Neural progenitor cell (in vitro differentiated cells): ENCODE results near the gene PIP4K2A. TPM values are rescaled to one million over a fixed set of nuclear protein-coding genes. Genes with fewer than 3 reads are reported as not detected.
A peak's percentile ranks its signal among the peaks of the same experiment; 100 is the strongest.

Source experiments
- DNase-seq: peaks from one replicate; pipeline ENCODE4 v3.0.0-alpha.2; 2016; ENCODE audit warnings: low spot score
- H2AFZ ChIP-seq: fragments of 200-600 bp; sonication (generic); replicated peaks from 2 replicates; pipeline ENCODE4 v1.6.1; 2016; ENCODE audit warnings: antibody characterized with exemption
- H3F3A ChIP-seq: fragments of 200-600 bp; sonication (generic); 2 replicates; pipeline ENCODE4 v1.6.1; 2016; ENCODE audit warnings: antibody characterized with exemption, low read depth
- H3K27ac ChIP-seq: fragments of 200-600 bp; sonication (generic); 2 replicates; pipeline ENCODE4 v1.5.1; 2016; ENCODE audit warnings: mild to moderate bottlenecking
- H3K27me3 ChIP-seq: fragments of 200-600 bp; sonication (generic); 2 replicates; pipeline ENCODE4 v1.6.1; 2016; ENCODE audit warnings: mild to moderate bottlenecking, moderate library complexity
- H3K36me3 ChIP-seq: fragments of 200-600 bp; sonication (generic); 2 replicates; pipeline ENCODE4 v1.5.1; 2016
- H3K4me1 ChIP-seq: fragments of 200-600 bp; sonication (generic); 2 replicates; pipeline ENCODE4 v1.6.1; 2016; ENCODE audit warnings: mixed run types
- H3K4me2 ChIP-seq: fragments of 200-600 bp; sonication (generic); 2 replicates; pipeline ENCODE4 v1.6.1; 2016
- H3K4me3 ChIP-seq: fragments of 200-600 bp; sonication (generic); 2 replicates; pipeline ENCODE4 v1.5.1; 2016
- H3K79me2 ChIP-seq: fragments of 200-600 bp; sonication (generic); 2 replicates; pipeline ENCODE4 v1.6.1; 2016; ENCODE audit warnings: low read depth
- H3K9ac ChIP-seq: fragments of 200-600 bp; sonication (generic); 2 replicates; pipeline ENCODE4 v1.6.1; 2016
- H3K9me3 ChIP-seq: fragments of 200-600 bp; sonication (generic); 2 replicates; pipeline ENCODE4 v1.5.1; 2016; ENCODE audit warnings: low read depth
- H4K20me1 ChIP-seq: fragments of 200-600 bp; sonication (generic); 2 replicates; pipeline ENCODE4 v1.6.1; 2016; ENCODE audit warnings: low read depth
- H3K27ac Mint-ChIP-seq: 3 replicates; pipeline ENCODE4 v1.8.0; 2021; ENCODE audit warnings: mixed read lengths
- H3K27me3 Mint-ChIP-seq: 2 replicates; pipeline ENCODE4 v1.8.0; 2022; ENCODE audit warnings: low read depth, mild to moderate bottlenecking, inconsistent platforms, moderate library complexity, mixed read lengths; ENCODE audit not compliant: insufficient read depth
- H3K36me3 Mint-ChIP-seq: 3 replicates; pipeline ENCODE4 v1.8.0; 2021; ENCODE audit warnings: mixed read lengths
- H3K4me1 Mint-ChIP-seq: 3 replicates; pipeline ENCODE4 v1.8.0; 2021; ENCODE audit warnings: mixed read lengths
- H3K4me3 Mint-ChIP-seq: 3 replicates; pipeline ENCODE4 v1.8.0; 2021; ENCODE audit warnings: mild to moderate bottlenecking, moderate library complexity, mixed read lengths
- H3K9me3 Mint-ChIP-seq: 3 replicates; pipeline ENCODE4 v1.8.0; 2020; ENCODE audit warnings: mixed read lengths
- EZH2 ChIP-seq: fragments of 200-600 bp; sonication (generic); IDR thresholded peaks from 2 replicates; pipeline ENCODE4 v1.6.1; 2017; ENCODE audit warnings: antibody characterized with exemption, mild to moderate bottlenecking, moderate library complexity
- EZH2phosphoT487 ChIP-seq: fragments of 200-600 bp; sonication (generic); IDR thresholded peaks from 2 replicates; pipeline ENCODE4 v1.6.1; 2017; ENCODE audit warnings: antibody characterized with exemption
- total RNA-seq: library from RNA; depleted of rRNA; stranded (reverse); fragments of >200 nt; gene quantifications from 2 replicates; pipeline ENCODE4 v1.2.3, GENCODE V29; 2015; ENCODE audit warnings: low replicate concordance
- TF ChIP-seq, protein P1 (sequence below): fragments of 200-600 bp; sonication (generic); IDR thresholded peaks from 2 replicates; pipeline ENCODE4 v1.5.1; 2017; ENCODE audit warnings: antibody characterized with exemption, mild to moderate bottlenecking

PIP4K2A gene
- total RNA-seq, 1 donor from 2014 or later = 37.6 TPM

DNA sequence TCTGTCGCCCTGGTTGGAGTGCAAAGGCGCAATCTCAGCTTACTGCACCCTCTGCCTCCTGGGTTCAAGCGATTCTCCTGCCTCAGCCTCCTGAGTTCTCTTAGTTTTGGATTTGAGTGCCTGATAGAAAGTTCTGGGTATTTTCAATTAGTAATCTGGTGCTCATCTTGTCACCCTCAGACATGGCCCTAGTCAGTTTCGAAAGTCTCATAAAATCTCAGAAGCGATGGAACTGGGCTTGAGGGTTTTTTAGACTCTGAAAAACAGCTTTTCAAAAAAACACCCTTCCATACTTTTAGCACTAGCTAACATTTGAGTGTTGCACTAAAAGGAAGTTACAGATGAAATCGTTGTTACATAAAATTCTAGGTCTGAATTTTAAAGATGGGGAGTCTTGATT, 9.4 kb upstream of the PIP4K2A start:
- H3K4me1 ChIP-seq = no peaks in the 10 kb centered on the region
- no peak overlapping the region for H3K4me3 Mint-ChIP-seq
- no peak overlapping the region for H2AFZ ChIP-seq
- no peak overlapping the region for H3K4me2 ChIP-seq
- H3K27me3 Mint-ChIP-seq = no peaks in the 10 kb centered on the region
- no peaks in the 10 kb centered on the region for H3K79me2 ChIP-seq
- no peak overlapping the region for H3K27ac ChIP-seq
- no peaks in the 10 kb centered on the region for H3K27me3 ChIP-seq
- H3K36me3 ChIP-seq = no peaks in the 10 kb centered on the region
- H3K4me1 Mint-ChIP-seq = no peaks in the 10 kb centered on the region
- no peak overlapping the region for H3K4me3 ChIP-seq
- no peak overlapping the region for H3K9ac ChIP-seq
- no peak for TF ChIP-seq EZH2
- TF ChIP-seq EZH2phosphoT487 = no peak
- TF ChIP-seq, protein P1, sequence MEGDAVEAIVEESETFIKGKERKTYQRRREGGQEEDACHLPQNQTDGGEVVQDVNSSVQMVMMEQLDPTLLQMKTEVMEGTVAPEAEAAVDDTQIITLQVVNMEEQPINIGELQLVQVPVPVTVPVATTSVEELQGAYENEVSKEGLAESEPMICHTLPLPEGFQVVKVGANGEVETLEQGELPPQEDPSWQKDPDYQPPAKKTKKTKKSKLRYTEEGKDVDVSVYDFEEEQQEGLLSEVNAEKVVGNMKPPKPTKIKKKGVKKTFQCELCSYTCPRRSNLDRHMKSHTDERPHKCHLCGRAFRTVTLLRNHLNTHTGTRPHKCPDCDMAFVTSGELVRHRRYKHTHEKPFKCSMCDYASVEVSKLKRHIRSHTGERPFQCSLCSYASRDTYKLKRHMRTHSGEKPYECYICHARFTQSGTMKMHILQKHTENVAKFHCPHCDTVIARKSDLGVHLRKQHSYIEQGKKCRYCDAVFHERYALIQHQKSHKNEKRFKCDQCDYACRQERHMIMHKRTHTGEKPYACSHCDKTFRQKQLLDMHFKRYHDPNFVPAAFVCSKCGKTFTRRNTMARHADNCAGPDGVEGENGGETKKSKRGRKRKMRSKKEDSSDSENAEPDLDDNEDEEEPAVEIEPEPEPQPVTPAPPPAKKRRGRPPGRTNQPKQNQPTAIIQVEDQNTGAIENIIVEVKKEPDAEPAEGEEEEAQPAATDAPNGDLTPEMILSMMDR = no peak
- no peaks in the 10 kb centered on the region for H3K36me3 Mint-ChIP-seq
- no peaks in the 10 kb centered on the region for H3K9me3 ChIP-seq
- H4K20me1 ChIP-seq = no peaks in the 10 kb centered on the region
- H3F3A ChIP-seq = no peaks in the 10 kb centered on the region
- no peaks in the 10 kb centered on the region for H3K9me3 Mint-ChIP-seq
- H3K27ac Mint-ChIP-seq = no peak overlapping the region
- DNase-seq = no peak

DNA sequence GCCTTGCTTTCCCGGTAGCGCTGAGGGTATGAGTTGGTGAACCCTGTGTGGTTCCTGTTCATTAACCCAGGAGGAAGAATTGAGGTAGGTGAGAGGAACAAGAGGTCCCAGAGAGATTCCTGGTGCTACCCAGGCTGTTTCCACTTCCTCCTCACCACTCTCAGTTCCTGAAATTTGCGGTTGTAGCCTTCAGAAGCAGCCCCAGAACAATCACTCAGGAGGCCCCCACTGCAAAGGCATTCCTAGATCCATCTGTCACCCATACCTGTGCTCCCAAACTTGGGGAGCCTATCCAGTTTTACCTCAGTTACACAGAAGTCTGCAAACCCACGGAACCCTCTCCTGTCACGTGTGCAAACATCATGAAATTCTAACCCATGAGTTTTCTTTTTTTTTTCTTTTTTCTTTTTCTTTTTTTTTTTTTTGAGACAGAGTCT, 9.0 kb upstream of the PIP4K2A start:
- Mint-ChIP-seq H3K9me3 (no peaks in the 10 kb centered on the region), H3K27me3 (no peaks in the 10 kb centered on the region), H3K27ac (no peak overlapping the region), H3K36me3 (no peaks in the 10 kb centered on the region), H3K4me1 (no peaks in the 10 kb centered on the region), H3K4me3 (no peak overlapping the region)
- Histone ChIP-seq H3K27ac (no peak overlapping the region), H3F3A (no peaks in the 10 kb centered on the region), H3K4me1 (no peaks in the 10 kb centered on the region), H3K4me3 (no peak overlapping the region), H3K27me3 (no peaks in the 10 kb centered on the region), H3K79me2 (no peaks in the 10 kb centered on the region), H3K9ac (no peak overlapping the region), H2AFZ (no peak overlapping the region), H3K4me2 (no peak overlapping the region), H3K9me3 (no peaks in the 10 kb centered on the region), H3K36me3 (no peaks in the 10 kb centered on the region), H4K20me1 (no peaks in the 10 kb centered on the region)
- TF ChIP-seq EZH2 = no peak
- no peak for DNase-seq

DNA sequence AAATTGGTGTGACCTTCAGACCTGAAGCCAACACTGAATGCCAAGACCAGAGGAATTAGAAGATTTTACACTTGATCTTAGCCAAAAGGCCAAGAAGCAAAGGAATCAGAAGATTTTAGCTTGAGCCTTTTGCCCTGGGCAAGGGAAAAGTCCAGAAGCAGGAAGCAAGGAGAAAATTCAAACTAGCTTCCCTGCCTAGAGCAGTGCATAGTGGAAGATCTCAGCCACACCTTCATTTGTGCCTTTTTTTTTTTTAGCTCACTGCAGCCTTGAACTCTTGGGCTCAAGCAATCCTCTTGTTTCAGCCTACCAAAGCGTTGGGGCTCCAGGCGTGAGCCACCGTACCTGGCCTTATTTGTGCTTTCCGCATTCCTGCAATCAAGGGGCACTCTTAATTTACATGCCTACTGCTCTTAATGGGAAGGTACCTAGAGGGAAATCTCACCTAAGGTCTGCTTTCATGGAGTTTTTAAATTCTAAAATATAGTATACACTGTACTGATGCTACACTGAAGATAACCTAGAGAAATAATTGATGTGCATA, 8.3 kb upstream of the PIP4K2A start:
- H3F3A ChIP-seq = no peaks in the 10 kb centered on the region
- no peak overlapping the region for H2AFZ ChIP-seq
- DNase-seq = no peak
- no peak overlapping the region for H3K4me3 Mint-ChIP-seq
- no peaks in the 10 kb centered on the region for H3K79me2 ChIP-seq
- peak overlapping the region; percentile 76 for H3K27ac Mint-ChIP-seq
- H3K36me3 Mint-ChIP-seq = no peaks in the 10 kb centered on the region
- H3K4me2 ChIP-seq = no peak overlapping the region
- no peak overlapping the region for H3K4me3 ChIP-seq
- no peaks in the 10 kb centered on the region for H3K4me1 Mint-ChIP-seq
- no peaks in the 10 kb centered on the region for H3K9me3 ChIP-seq
- no peak overlapping the region for H3K27ac ChIP-seq
- no peak overlapping the region for H3K9ac ChIP-seq
- no peaks in the 10 kb centered on the region for H3K4me1 ChIP-seq
- H3K9me3 Mint-ChIP-seq = no peaks in the 10 kb centered on the region
- no peaks in the 10 kb centered on the region for H3K27me3 ChIP-seq
- no peaks in the 10 kb centered on the region for H3K27me3 Mint-ChIP-seq
- no peak for TF ChIP-seq EZH2phosphoT487
- no peak for TF ChIP-seq EZH2
- TF ChIP-seq, protein P1 = no peak
- H4K20me1 ChIP-seq = no peaks in the 10 kb centered on the region
- no peaks in the 10 kb centered on the region for H3K36me3 ChIP-seq

DNA sequence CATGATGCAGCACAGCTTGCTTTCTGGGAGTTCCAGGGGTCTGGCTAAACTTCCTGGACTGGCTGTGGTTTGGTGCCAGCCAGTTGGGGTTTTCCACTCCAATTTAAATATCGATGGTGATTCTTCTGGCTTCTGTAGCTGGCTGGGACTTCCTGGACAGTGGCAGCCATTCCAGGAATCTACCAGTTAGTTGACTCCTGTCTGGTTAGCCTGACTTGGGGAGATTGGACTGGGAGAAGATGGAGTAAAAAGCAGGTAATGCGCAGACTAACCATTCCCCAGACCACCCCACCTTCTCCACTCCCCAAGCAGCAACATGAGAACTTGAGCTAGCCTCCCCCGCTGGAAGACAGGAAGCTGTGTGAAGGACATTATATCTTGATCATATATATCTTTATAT, 6.3 kb upstream of the PIP4K2A start:
- H3K4me1 ChIP-seq = no peaks in the 10 kb centered on the region
- no peak overlapping the region for H3K4me2 ChIP-seq
- H3K27me3 ChIP-seq = peaks cover 2% of the 10 kb centered on the region
- Mint-ChIP-seq H3K4me1 (no peaks in the 10 kb centered on the region), H3K27me3 (peaks cover 8% of the 10 kb centered on the region), H3K27ac (no peak overlapping the region), H3K36me3 (no peaks in the 10 kb centered on the region), H3K4me3 (no peak overlapping the region), H3K9me3 (no peaks in the 10 kb centered on the region)
- no peak overlapping the region for H3K9ac ChIP-seq
- no peak overlapping the region for H2AFZ ChIP-seq
- no peaks in the 10 kb centered on the region for H3F3A ChIP-seq
- no peak overlapping the region for H3K27ac ChIP-seq
- H3K79me2 ChIP-seq = no peaks in the 10 kb centered on the region
- no peaks in the 10 kb centered on the region for H3K9me3 ChIP-seq
- H3K4me3 ChIP-seq = no peak overlapping the region
- H3K36me3 ChIP-seq = no peaks in the 10 kb centered on the region
- no peaks in the 10 kb centered on the region for H4K20me1 ChIP-seq
- DNase-seq = no peak
- TF ChIP-seq EZH2phosphoT487 = no peak
- no peak for TF ChIP-seq EZH2
- TF ChIP-seq, protein P1 = no peak
